Activated B cell treated with CpG ODN at 0.5 μM for 24 hours (primary cell): Measurements from ENCODE around the gene TMEM182. TPM values are rescaled to one million over a fixed set of nuclear protein-coding genes. Genes with fewer than 3 reads are reported as not detected.

Source experiments
- ATAC-seq: fragments of 200-7000 bp; cut with Tn5 transposase; one replicate; pipeline ENCODE4 v1.10.0; 2021; ENCODE audit warnings: low read depth, mild to moderate bottlenecking, moderate library complexity
- CTCF ChIA-PET: fragments of 350-600 bp; sonication (Branson Sonifier 250); formaldehyde crosslinking; loops from one replicate; lab custom pipeline; 2021; ENCODE audit warnings: antibody characterized with exemption; lab: Charles Lee
- POLR2A ChIA-PET: fragments of 350-600 bp; sonication (Branson Sonifier 250); formaldehyde crosslinking; loops from one replicate; lab custom pipeline; 2021; ENCODE audit warnings: antibody characterized with exemption; lab: Charles Lee
- DNase-seq: peaks from one replicate; pipeline ENCODE4 v3.0.0; 2022
- H3K27ac Mint-ChIP-seq: one replicate; pipeline ENCODE4 v1.8.0; 2020; ENCODE audit warnings: mixed read lengths
- H3K27me3 Mint-ChIP-seq: one replicate; pipeline ENCODE4 v1.8.0; 2021; ENCODE audit warnings: mixed read lengths
- H3K36me3 Mint-ChIP-seq: one replicate; pipeline ENCODE4 v1.8.0; 2021; ENCODE audit warnings: low read depth, mixed read lengths
- H3K4me1 Mint-ChIP-seq: one replicate; pipeline ENCODE4 v1.8.0; 2021; ENCODE audit warnings: mixed read lengths
- H3K4me3 Mint-ChIP-seq: one replicate; pipeline ENCODE4 v1.8.0; 2020; ENCODE audit warnings: mild to moderate bottlenecking, mixed read lengths
- H3K9me3 Mint-ChIP-seq: one replicate; pipeline ENCODE4 v1.8.0; 2020; ENCODE audit warnings: mixed read lengths
- CTCF ChIP-seq: fragments of 200-600 bp; IDR thresholded peaks from one replicate; pipeline ENCODE4 v1.8.0; 2022; ENCODE audit warnings: antibody characterized with exemption, mild to moderate bottlenecking
- intact Hi-C: fragments of 100-400 bp; cut with micrococcal nuclease; formaldehyde crosslinking; loops from one replicate; pipeline ENCODE4 v1.15.1; 2024
- total RNA-seq: library from RNA; stranded (reverse); gene quantifications from 2 replicates; pipeline ENCODE4 v1.2.3, GENCODE V29; 2022

Gene TMEM182
- total RNA-seq, 1 donor from 2014 or later = 3.1 TPM

- ATAC-seq (no peak), DNase-seq (no peak)
- no peak overlapping the region for H3K4me3 Mint-ChIP-seq
- H3K36me3 Mint-ChIP-seq = no peaks in the 10 kb centered on the region
- H3K27me3 Mint-ChIP-seq = peaks cover 10% of the 10 kb centered on the region
- TF ChIP-seq CTCF = no peak
- POLR2A ChIA-PET = no interaction called here
- intact Hi-C loops = no loop called here
- no peaks in the 10 kb centered on the region for H3K4me1 Mint-ChIP-seq
- H3K27ac Mint-ChIP-seq = no peak overlapping the region
- H3K9me3 Mint-ChIP-seq = peaks cover 2% of the 10 kb centered on the region
- CTCF ChIA-PET = no interaction called here
Measured at GRCh38 chr2:102848366-102848839, 86.6 kb downstream of the TMEM182 start.

GRCh38 chr2:102850888-102851287 lies 89.1 kb downstream of the TMEM182 start:
- intact Hi-C loops = no loop called here
- ChIA-PET POLR2A (no interaction called here), CTCF (no interaction called here)
- Mint-ChIP-seq H3K4me3 (no peak overlapping the region), H3K36me3 (peaks cover 2% of the 10 kb centered on the region), H3K27ac (no peak overlapping the region), H3K4me1 (no peaks in the 10 kb centered on the region), H3K9me3 (peaks cover 8% of the 10 kb centered on the region), H3K27me3 (peaks cover 10% of the 10 kb centered on the region)
- no peak for ATAC-seq
- DNase-seq = no peak
- no peak for TF ChIP-seq CTCF

- Mint-ChIP-seq H3K4me1 (no peaks in the 10 kb centered on the region), H3K9me3 (peaks cover 8% of the 10 kb centered on the region), H3K27ac (no peak overlapping the region), H3K36me3 (peaks cover 2% of the 10 kb centered on the region), H3K27me3 (peaks cover 8% of the 10 kb centered on the region), H3K4me3 (no peak overlapping the region)
- DNase-seq (no peak), ATAC-seq (no peak)
- ChIA-PET CTCF (no interaction called here), POLR2A (no interaction called here)
- no peak for TF ChIP-seq CTCF
- intact Hi-C loops = no loop called here
Measured at GRCh38 chr2:102852867-102853266, 91.0 kb downstream of the TMEM182 start.

Other genes with a start within 250 kb of the TMEM182 start
- not detected in 2 replicates for gene SLC9A2, start 142.5 kb upstream of the TMEM182 start, total RNA-seq